SU-DHL-6 (cell line): ENCODE data around the gene TBX6.

Experiments
- H2AFZ ChIP-seq: fragments of 200-600 bp; sonication (generic); 2 replicates; pipeline ENCODE4 v1.6.1; 2014; ENCODE audit warnings: low read depth, mild to moderate bottlenecking, moderate library complexity, mixed read lengths, antibody characterized with exemption, low read length; ENCODE audit not compliant: severe bottlenecking
- H3F3A ChIP-seq: fragments of 200-600 bp; shearing (Covaris generic); 2 replicates; pipeline ENCODE4 v1.6.0; 2016; ENCODE audit warnings: antibody characterized with exemption, mild to moderate bottlenecking; ENCODE audit not compliant: insufficient read depth
- H3K27ac ChIP-seq: fragments of 200-600 bp; sonication (generic); 2 replicates; pipeline ENCODE4 v1.5.1; 2016; ENCODE audit warnings: low read depth, mild to moderate bottlenecking, low read length, moderate library complexity, mixed read lengths
- H3K27me3 ChIP-seq: fragments of 200-600 bp; sonication (generic), shearing (Covaris generic); 2 replicates; pipeline ENCODE4 v1.6.0; 2014; ENCODE audit warnings: mild to moderate bottlenecking, low read length
- H3K36me3 ChIP-seq: fragments of 200-600 bp; sonication (generic); 2 replicates; pipeline ENCODE4 v1.6.1; 2014; ENCODE audit warnings: mild to moderate bottlenecking, low read length, mixed read lengths
- H3K4me2 ChIP-seq: fragments of 300-600, 200-600 bp; shearing (Covaris generic), sonication (generic); 2 replicates; pipeline ENCODE4 v1.6.0; 2014; ENCODE audit warnings: low read length, low read depth, mild to moderate bottlenecking; ENCODE audit not compliant: poor library complexity, severe bottlenecking
- H3K4me3 ChIP-seq: fragments of 200-600 bp; sonication (generic); 2 replicates; pipeline ENCODE4 v1.5.1; 2014; ENCODE audit warnings: antibody characterized with exemption, low read length, mild to moderate bottlenecking, mixed read lengths; ENCODE audit not compliant: insufficient read depth, poor library complexity, severe bottlenecking
- H3K79me2 ChIP-seq: fragments of 200-600 bp; sonication (generic); 2 replicates; pipeline ENCODE4 v1.6.1; 2014; ENCODE audit warnings: mild to moderate bottlenecking, low read length, moderate library complexity; ENCODE audit not compliant: insufficient read depth
- H3K9ac ChIP-seq: fragments of 200-600 bp; sonication (generic); 2 replicates; pipeline ENCODE4 v1.7.0; 2014; ENCODE audit warnings: mild to moderate bottlenecking, low read length
- H3K9me2 ChIP-seq: fragments of 200-600 bp; sonication (generic); replicated peaks from 2 replicates; pipeline ENCODE4 v1.6.1; 2014; ENCODE audit warnings: low read length; ENCODE audit not compliant: insufficient read depth
- H3K9me3 ChIP-seq: fragments of 200-600 bp; sonication (generic); 2 replicates; pipeline ENCODE4 v1.6.1; 2014; ENCODE audit warnings: low read length, mixed read lengths; ENCODE audit not compliant: insufficient read depth
- H4K20me1 ChIP-seq: fragments of 200-600 bp; sonication (generic); 2 replicates; pipeline ENCODE4 v1.6.1; 2014; ENCODE audit warnings: low read depth, mild to moderate bottlenecking, antibody characterized with exemption, low read length, moderate library complexity, mixed read lengths
- EZH2phosphoT487 ChIP-seq: fragments of 200-600 bp; sonication (generic), shearing (Covaris generic); conservative IDR thresholded peaks from 2 replicates; pipeline ENCODE4 v1.6.1; 2018; ENCODE audit warnings: mild to moderate bottlenecking, antibody characterized with exemption, low read length, moderate library complexity, mixed read lengths
- TF ChIP-seq, protein P1 (sequence below): fragments of 200-600 bp; sonication (generic); IDR thresholded peaks from one replicate; pipeline ENCODE4 v1.5.1; 2017; ENCODE audit warnings: antibody characterized with exemption, mild to moderate bottlenecking, low read length, moderate library complexity; ENCODE audit not compliant: insufficient read depth, poor library complexity, severe bottlenecking

The TBX6 gene

DNA sequence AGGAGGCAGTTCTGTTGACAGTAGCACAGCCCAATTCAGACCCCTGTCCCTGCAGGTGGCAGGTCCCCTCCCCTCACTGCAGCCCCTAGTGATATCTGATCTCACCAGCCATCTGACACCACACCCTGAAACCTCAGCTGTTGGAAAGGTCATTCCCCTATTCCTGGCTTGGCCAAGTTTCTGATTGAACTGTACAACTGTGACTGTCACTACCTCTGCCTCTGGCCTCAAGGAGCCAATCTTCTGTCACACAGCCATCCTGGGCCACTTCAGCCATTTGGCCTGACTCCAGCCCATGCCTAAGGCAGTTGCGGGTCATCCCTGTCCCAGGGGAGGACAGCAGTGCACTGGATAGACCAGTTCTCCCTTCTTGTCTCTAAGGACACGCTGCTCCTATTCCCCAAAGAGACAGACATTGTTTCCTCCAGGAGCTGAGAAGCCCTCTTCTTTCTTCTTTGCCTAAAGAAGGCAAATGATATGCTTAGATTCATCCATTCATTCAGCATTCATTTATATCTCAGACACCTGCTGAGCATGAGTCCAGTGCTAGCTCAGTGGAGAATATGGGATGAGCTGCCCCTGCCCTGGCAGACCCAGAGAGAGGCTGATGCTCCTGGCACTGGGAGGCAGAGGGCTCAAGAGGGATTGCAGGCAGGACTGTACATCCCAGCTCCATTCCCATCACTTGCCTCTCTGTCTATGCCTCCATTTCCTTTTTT lies 30.7 kb downstream of the TBX6 start:
- Histone ChIP-seq H3K27me3 (no peaks in the 10 kb centered on the region), H3K4me3 (no peak overlapping the region), H3K9ac (no peak overlapping the region), H3K4me2 (no peak overlapping the region), H3K9me2 (no peaks in the 10 kb centered on the region), H3K79me2 (peaks cover 12% of the 10 kb centered on the region), H2AFZ (no peak overlapping the region), H3K27ac (no peak overlapping the region), H3F3A (no peaks in the 10 kb centered on the region), H4K20me1 (no peaks in the 10 kb centered on the region; the same call in 1 of the 2 replicates), H3K9me3 (no peaks in the 10 kb centered on the region), H3K36me3 (no peaks in the 10 kb centered on the region; the same call in 1 of the 2 replicates)
- TF ChIP-seq, protein P1, sequence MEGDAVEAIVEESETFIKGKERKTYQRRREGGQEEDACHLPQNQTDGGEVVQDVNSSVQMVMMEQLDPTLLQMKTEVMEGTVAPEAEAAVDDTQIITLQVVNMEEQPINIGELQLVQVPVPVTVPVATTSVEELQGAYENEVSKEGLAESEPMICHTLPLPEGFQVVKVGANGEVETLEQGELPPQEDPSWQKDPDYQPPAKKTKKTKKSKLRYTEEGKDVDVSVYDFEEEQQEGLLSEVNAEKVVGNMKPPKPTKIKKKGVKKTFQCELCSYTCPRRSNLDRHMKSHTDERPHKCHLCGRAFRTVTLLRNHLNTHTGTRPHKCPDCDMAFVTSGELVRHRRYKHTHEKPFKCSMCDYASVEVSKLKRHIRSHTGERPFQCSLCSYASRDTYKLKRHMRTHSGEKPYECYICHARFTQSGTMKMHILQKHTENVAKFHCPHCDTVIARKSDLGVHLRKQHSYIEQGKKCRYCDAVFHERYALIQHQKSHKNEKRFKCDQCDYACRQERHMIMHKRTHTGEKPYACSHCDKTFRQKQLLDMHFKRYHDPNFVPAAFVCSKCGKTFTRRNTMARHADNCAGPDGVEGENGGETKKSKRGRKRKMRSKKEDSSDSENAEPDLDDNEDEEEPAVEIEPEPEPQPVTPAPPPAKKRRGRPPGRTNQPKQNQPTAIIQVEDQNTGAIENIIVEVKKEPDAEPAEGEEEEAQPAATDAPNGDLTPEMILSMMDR: no peak
- TF ChIP-seq EZH2phosphoT487: no peak

DNA sequence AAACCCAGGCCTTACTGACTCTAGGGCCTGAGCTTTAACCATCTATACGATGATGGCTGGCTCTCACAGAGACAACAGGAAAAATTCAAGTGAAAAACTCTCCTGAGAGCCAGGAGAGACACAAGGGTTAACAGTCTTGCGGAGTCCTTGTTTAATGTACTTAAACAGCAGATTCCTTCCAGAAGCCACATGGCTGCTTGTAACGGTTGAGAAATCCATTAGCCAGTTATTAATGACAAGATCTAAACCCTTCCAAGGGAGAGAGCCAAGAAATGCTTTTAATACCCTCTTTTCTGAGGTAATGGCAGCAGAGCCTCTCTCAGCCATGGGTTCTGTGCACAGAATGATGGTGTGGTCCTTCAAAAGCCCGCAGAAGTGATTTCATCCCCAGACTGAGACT lies 31.4 kb downstream of the TBX6 start:
- Histone ChIP-seq H3K9me2 (no peaks in the 10 kb centered on the region), H3F3A (no peaks in the 10 kb centered on the region), H3K79me2 (peaks cover 8% of the 10 kb centered on the region; the same call in 1 of the 2 replicates), H3K9ac (no peak overlapping the region), H3K4me3 (no peak overlapping the region), H4K20me1 (no peaks in the 10 kb centered on the region), H2AFZ (no peak overlapping the region), H3K27me3 (no peaks in the 10 kb centered on the region), H3K27ac (no peak overlapping the region), H3K9me3 (no peaks in the 10 kb centered on the region), H3K36me3 (no peaks in the 10 kb centered on the region), H3K4me2 (no peak overlapping the region)
- no peak for TF ChIP-seq EZH2phosphoT487
- TF ChIP-seq, protein P1: no peak

DNA sequence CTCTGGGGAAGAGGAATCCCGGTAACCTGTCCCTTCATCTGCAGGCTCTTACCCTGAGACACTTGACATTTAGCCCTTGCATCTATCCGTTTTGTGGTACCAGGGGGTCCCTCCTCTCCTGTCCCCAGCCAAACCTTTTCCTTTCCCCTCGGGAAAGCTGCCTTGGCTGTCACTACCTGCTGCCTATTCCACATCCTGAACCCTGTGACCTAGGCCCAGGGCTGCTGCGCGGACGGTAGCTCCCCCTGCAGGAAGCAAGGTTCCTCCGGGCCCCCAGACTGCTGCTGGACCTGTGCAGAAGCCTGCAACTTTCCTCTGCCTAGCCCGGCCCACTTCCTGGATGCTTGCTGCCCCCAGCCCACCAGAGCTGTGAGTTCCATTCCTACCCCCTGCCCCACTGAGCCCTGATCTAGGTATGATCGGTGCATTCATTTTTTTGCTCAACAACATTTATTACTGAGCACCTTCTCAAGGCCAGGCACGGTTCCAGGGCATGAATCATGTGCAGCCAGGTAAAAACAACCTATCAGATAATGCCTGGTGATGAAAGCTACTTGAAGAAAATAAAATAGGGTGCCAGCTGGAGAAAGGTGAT lies 36.7 kb downstream of the TBX6 start:
- H3K9ac ChIP-seq: no peak overlapping the region
- no peaks in the 10 kb centered on the region for H3K27me3 ChIP-seq
- H3K79me2 ChIP-seq: no peaks in the 10 kb centered on the region
- no peaks in the 10 kb centered on the region; the same call in 1 of the 2 replicates for H3F3A ChIP-seq
- H3K4me2 ChIP-seq: no peak overlapping the region
- no peak for TF ChIP-seq EZH2phosphoT487
- TF ChIP-seq, protein P1: peak; percentile 71
- H4K20me1 ChIP-seq: no peaks in the 10 kb centered on the region
- H3K36me3 ChIP-seq: no peaks in the 10 kb centered on the region
- H3K9me2 ChIP-seq: no peaks in the 10 kb centered on the region
- H3K27ac ChIP-seq: no peak overlapping the region
- no peaks in the 10 kb centered on the region for H3K9me3 ChIP-seq
- H3K4me3 ChIP-seq: no peak overlapping the region
- no peak overlapping the region for H2AFZ ChIP-seq
